ENCODE data around the gene TNRC18.
"Not testable (repeated sequence)": the region's sequence is repeated elsewhere in the genome, so short reads cannot be mapped to it uniquely, and the experiment has no call there.

TNRC18 gene

GRCh38 chr7:5379546-5379945 lies 44.1 kb downstream of the TNRC18 start:
- Histone ChIP-seq H3K27ac (ENCODE audit: low read depth, low read length) (no peak overlapping the region), H3K4me3 (ENCODE audit: low read depth in 1 of 2, low read length in 2 of 2) (no peak overlapping the region), H3K27me3 (ENCODE audit: control insufficient read depth in 1 of 2, insufficient read depth in 2 of 2, low read length in 2 of 2) (no peaks in the 10 kb centered on the region), H3K9me3 (ENCODE audit: low read length) (no peaks in the 10 kb centered on the region), H3K36me3 (ENCODE audit: insufficient read depth, low read length) (peaks cover 40% of the 10 kb centered on the region), H3K4me1 (ENCODE audit: insufficient read depth, low read length) (peaks cover 40% of the 10 kb centered on the region), H3K9ac (ENCODE audit: low read length) (no peak overlapping the region)

DNA sequence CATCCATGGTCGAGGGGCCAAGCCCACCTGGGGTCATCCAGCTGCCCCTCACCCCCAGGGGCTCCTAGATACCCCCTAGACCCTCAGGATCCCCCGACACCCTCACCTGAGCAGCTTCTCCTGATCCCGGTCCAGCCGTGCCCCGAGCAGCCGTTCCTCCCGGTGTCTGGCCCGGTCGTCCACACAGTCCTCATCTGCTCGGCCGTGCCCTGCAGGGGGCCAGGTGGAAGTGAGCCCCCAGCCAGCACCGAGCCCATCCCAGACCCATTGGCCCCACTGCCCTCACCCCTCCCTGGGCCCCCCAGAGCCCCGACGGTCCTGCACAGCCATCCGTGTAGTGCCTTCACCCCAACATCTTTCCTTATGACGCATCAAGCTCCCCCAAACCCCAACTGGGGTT lies 45.8 kb downstream of the TNRC18 start:
- peaks cover 47% of the 10 kb centered on the region for H3K36me3 ChIP-seq (ENCODE audit: insufficient read depth, low read length)

GRCh38 chr7:5377279-5377678 lies 46.4 kb downstream of the TNRC18 start:
- Histone ChIP-seq H3K9me3 (ENCODE audit: low read length) (no peaks in the 10 kb centered on the region), H3K36me3 (ENCODE audit: insufficient read depth, low read length) (peaks cover 52% of the 10 kb centered on the region), H3K9ac (ENCODE audit: low read length) (no peak overlapping the region), H3K27me3 (ENCODE audit: control insufficient read depth in 1 of 2, insufficient read depth in 2 of 2, low read length in 2 of 2) (no peaks in the 10 kb centered on the region), H3K4me1 (ENCODE audit: insufficient read depth, low read length) (peaks cover 19% of the 10 kb centered on the region), H3K4me3 (ENCODE audit: low read depth in 1 of 2, low read length in 2 of 2) (no peak overlapping the region), H3K27ac (ENCODE audit: low read depth, low read length) (no peak overlapping the region)

More for the DNA sequence above, 45.8 kb downstream of the TNRC18 start:
- H3K9ac ChIP-seq (ENCODE audit: low read length), result no peak overlapping the region
- H3K27ac ChIP-seq (ENCODE audit: low read depth, low read length), result peak overlapping the region; percentile 4
- no peaks in the 10 kb centered on the region for H3K27me3 ChIP-seq (ENCODE audit: control insufficient read depth in 1 of 2, insufficient read depth in 2 of 2, low read length in 2 of 2)
- H3K4me3 ChIP-seq (ENCODE audit: low read depth in 1 of 2, low read length in 2 of 2), result no peak overlapping the region
- H3K9me3 ChIP-seq (ENCODE audit: low read length), result no peaks in the 10 kb centered on the region
- peaks cover 24% of the 10 kb centered on the region for H3K4me1 ChIP-seq (ENCODE audit: insufficient read depth, low read length)

DNA sequence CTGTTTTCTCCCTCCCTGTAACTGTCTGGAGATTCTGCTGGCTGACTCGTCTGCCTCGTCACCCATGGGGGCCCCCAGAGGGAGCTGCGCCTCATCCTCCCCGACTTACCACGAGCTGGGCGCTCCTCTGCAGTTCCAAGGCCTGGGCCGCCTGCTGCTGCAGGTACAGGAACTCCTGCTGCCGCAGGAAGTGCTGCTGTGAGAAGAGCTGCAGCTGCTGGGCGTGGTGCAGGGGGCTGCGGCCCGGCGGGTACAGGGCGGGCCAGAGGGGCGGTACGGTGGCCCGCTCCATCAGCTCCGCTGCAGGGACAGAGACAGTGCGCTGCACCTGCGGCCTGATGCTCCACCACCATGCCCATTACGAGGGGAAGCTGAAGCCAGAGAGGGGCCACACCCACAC lies 47.7 kb downstream of the TNRC18 start:
- H3K9ac ChIP-seq (ENCODE audit: low read length), result no peak overlapping the region
- peaks cover 8% of the 10 kb centered on the region for H3K4me1 ChIP-seq (ENCODE audit: insufficient read depth, low read length)
- no peak overlapping the region for H3K4me3 ChIP-seq (ENCODE audit: low read depth in 1 of 2, low read length in 2 of 2)
- H3K27ac ChIP-seq (ENCODE audit: low read depth, low read length), result no peak overlapping the region
- no peaks in the 10 kb centered on the region for H3K9me3 ChIP-seq (ENCODE audit: low read length)
- H3K36me3 ChIP-seq (ENCODE audit: insufficient read depth, low read length), result peaks cover 52% of the 10 kb centered on the region
- H3K27me3 ChIP-seq (ENCODE audit: control insufficient read depth in 1 of 2, insufficient read depth in 2 of 2, low read length in 2 of 2), result no peaks in the 10 kb centered on the region

- H3K9ac ChIP-seq (ENCODE audit: low read length), result no peak overlapping the region
- H3K4me3 ChIP-seq (ENCODE audit: low read depth in 1 of 2, low read length in 2 of 2), result no peak overlapping the region
- no peaks in the 10 kb centered on the region for H3K9me3 ChIP-seq (ENCODE audit: low read length)
- no peaks in the 10 kb centered on the region for H3K4me1 ChIP-seq (ENCODE audit: insufficient read depth, low read length)
- H3K36me3 ChIP-seq (ENCODE audit: insufficient read depth, low read length), result peaks cover 61% of the 10 kb centered on the region
- H3K27me3 ChIP-seq (ENCODE audit: control insufficient read depth in 1 of 2, insufficient read depth in 2 of 2, low read length in 2 of 2), result no peaks in the 10 kb centered on the region
- no peak overlapping the region for H3K27ac ChIP-seq (ENCODE audit: low read depth, low read length)
These were observed 49.2 kb downstream of the TNRC18 start for GRCh38 chr7:5374464-5374863.

DNA sequence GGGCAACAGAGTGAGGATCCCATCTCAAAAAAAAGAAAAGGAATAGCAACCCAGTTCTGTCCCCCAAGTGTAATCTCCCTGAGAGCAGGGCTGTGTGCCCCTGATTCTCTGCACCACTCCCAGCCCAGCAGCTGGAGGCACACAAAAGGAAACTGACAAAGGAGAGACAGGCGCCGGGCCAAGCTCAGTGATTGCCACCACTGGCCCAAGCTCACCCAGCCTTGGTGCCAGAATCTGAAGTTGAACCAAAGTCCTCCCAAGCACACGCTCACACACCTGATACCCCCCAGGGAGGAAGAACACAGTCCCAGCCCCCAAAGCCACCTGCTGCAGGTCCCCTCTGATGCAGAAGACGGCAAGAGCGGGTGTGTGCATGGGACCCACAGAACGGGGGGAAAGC lies 50.3 kb downstream of the TNRC18 start:
- no peaks in the 10 kb centered on the region for H3K4me1 ChIP-seq (ENCODE audit: insufficient read depth, low read length)
- H3K27me3 ChIP-seq (ENCODE audit: control insufficient read depth in 1 of 2, insufficient read depth in 2 of 2, low read length in 2 of 2), result no peaks in the 10 kb centered on the region
- peaks cover 61% of the 10 kb centered on the region for H3K36me3 ChIP-seq (ENCODE audit: insufficient read depth, low read length)
- H3K27ac ChIP-seq (ENCODE audit: low read depth, low read length), result no peak overlapping the region
- H3K9ac ChIP-seq (ENCODE audit: low read length), result no peak overlapping the region
- H3K9me3 ChIP-seq (ENCODE audit: low read length), result no peaks in the 10 kb centered on the region
- H3K4me3 ChIP-seq (ENCODE audit: low read depth in 1 of 2, low read length in 2 of 2), result no peak overlapping the region

DNA sequence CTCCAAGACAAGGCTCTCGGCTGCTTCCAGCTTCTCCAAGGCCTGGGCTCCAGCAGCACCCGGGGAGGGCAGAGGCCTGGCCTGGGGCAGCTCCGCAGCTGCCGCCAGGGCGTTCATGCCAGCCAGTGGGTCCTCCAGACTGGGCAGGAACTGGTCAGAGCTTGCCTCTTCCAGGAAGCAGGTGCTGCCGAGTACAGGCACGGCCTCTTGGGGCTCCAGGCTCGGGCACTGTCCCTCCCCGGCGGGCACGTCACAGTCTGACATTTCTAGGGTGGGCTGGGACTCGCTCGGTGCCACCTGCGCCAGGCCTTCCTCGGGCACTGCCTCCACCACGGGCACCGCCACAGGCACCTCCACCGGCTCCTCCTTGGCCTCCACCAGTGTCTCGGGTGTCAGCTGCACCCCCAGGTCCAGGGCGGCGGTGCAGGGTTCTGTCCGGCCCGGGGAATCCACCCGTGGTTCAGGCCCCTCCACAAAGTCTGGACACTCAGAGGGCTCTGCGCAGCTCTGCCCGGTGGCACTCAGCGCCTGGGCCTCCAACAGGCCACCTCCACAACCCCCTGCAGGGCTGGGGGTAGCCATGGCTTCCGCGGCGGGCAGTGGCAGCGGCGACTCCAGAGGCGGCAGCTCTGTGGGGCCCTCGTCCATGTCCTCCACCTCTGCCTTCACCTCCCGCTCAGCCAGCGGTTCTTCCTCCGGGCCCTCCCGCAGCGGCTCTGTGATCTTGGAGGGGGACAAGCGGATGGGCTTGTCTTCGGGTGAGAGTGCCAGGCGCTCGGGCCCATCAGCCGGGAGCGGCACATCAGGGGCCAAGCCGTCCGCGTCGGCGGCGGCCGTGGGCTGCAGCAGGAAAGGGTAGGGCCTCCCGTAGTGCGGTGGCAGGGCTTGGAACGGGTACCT lies 52.9 kb downstream of the TNRC18 start:
- Histone ChIP-seq H3K4me3 (ENCODE audit: low read depth in 1 of 2, low read length in 2 of 2) (no peak overlapping the region), H3K27ac (ENCODE audit: low read depth, low read length) (no peak overlapping the region), H3K9me3 (ENCODE audit: low read length) (no peaks in the 10 kb centered on the region), H3K36me3 (ENCODE audit: insufficient read depth, low read length) (peaks cover 39% of the 10 kb centered on the region), H3K4me1 (ENCODE audit: insufficient read depth, low read length) (peaks cover 11% of the 10 kb centered on the region), H3K9ac (ENCODE audit: low read length) (no peak overlapping the region), H3K27me3 (ENCODE audit: control insufficient read depth in 1 of 2, insufficient read depth in 2 of 2, low read length in 2 of 2) (no peaks in the 10 kb centered on the region)

GRCh38 chr7:5367661-5368060 lies 56.0 kb downstream of the TNRC18 start:
- no peak overlapping the region for H3K27ac ChIP-seq (ENCODE audit: low read depth, low read length)
- peaks cover 23% of the 10 kb centered on the region for H3K36me3 ChIP-seq (ENCODE audit: insufficient read depth, low read length)
- H3K9ac ChIP-seq (ENCODE audit: low read length), result no peak overlapping the region
- H3K4me3 ChIP-seq (ENCODE audit: low read depth in 1 of 2, low read length in 2 of 2), result no peak overlapping the region
- H3K27me3 ChIP-seq (ENCODE audit: control insufficient read depth in 1 of 2, insufficient read depth in 2 of 2, low read length in 2 of 2), result no peaks in the 10 kb centered on the region
- peaks cover 19% of the 10 kb centered on the region for H3K4me1 ChIP-seq (ENCODE audit: insufficient read depth, low read length)
- no peaks in the 10 kb centered on the region for H3K9me3 ChIP-seq (ENCODE audit: low read length)

GRCh38 chr7:5365976-5366625 lies 57.5 kb downstream of the TNRC18 start:
- H3K4me3 ChIP-seq (ENCODE audit: low read depth in 1 of 2, low read length in 2 of 2); H3K27ac ChIP-seq (ENCODE audit: low read depth, low read length); H3K27me3 ChIP-seq (ENCODE audit: control insufficient read depth in 1 of 2, insufficient read depth in 2 of 2, low read length in 2 of 2); H3K9me3 ChIP-seq (ENCODE audit: low read length); H3K9ac ChIP-seq (ENCODE audit: low read length): not testable (repeated sequence)
- peaks cover 19% of the 10 kb centered on the region for H3K4me1 ChIP-seq (ENCODE audit: insufficient read depth, low read length)
- H3K36me3 ChIP-seq (ENCODE audit: insufficient read depth, low read length), result peaks cover 24% of the 10 kb centered on the region

DNA sequence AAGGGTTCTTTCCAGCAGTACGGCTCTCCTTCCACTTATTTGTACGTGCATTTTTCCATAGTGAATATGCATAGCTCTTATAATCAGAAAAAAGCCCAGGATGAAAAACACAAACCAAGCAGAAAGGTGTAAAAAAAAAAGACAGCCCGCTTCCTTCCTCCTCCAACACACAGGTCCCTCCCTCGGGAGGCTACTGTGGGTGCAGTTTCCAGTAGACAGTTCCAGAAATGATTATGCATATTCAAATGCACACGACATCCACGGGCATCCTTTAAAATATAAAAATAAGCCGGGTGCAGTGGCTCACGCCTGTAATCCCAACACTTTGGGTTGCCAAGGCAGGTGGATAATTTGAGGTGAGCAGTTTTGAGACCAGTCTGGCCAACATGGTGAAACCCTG lies 59.9 kb downstream of the TNRC18 start:
- Histone ChIP-seq H3K9me3 (ENCODE audit: low read length) (no peaks in the 10 kb centered on the region), H3K27ac (ENCODE audit: low read depth, low read length) (no peak overlapping the region), H3K36me3 (ENCODE audit: insufficient read depth, low read length) (peaks cover 34% of the 10 kb centered on the region)

DNA sequence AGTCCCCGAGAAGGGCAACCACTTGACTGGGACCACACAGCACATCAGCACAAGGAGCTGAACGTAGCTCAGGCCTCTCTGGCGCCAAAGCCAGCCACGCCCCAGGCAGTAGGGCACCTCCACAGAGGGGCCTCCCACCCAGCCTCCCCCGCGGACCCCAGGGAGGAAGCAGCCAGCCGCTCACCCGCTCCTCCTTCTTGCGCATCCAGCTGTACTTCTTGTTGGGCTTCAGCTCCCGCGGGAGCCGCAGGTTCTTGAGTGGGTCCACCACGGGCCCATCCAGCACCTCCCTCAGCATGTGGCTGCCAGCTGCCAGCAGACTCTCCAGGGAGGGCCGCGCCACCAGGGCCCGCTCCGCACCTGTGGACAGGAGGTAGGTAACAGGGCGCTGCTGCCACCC lies 61.2 kb downstream of the TNRC18 start:
- no peaks in the 10 kb centered on the region for H3K27me3 ChIP-seq (ENCODE audit: control insufficient read depth in 1 of 2, insufficient read depth in 2 of 2, low read length in 2 of 2)
- H3K9me3 ChIP-seq (ENCODE audit: low read length), result no peaks in the 10 kb centered on the region
- H3K4me1 ChIP-seq (ENCODE audit: insufficient read depth, low read length), result peaks cover 35% of the 10 kb centered on the region
- peaks cover 46% of the 10 kb centered on the region for H3K36me3 ChIP-seq (ENCODE audit: insufficient read depth, low read length)
- H3K4me3 ChIP-seq (ENCODE audit: low read depth in 1 of 2, low read length in 2 of 2), result no peak overlapping the region
- H3K27ac ChIP-seq (ENCODE audit: low read depth, low read length), result peak overlapping the region; percentile 2
- H3K9ac ChIP-seq (ENCODE audit: low read length), result no peak overlapping the region

More for the DNA sequence above, 59.9 kb downstream of the TNRC18 start:
- H3K4me3 ChIP-seq (ENCODE audit: low read depth in 1 of 2, low read length in 2 of 2), result no peak overlapping the region
- no peak overlapping the region for H3K9ac ChIP-seq (ENCODE audit: low read length)
- no peaks in the 10 kb centered on the region for H3K27me3 ChIP-seq (ENCODE audit: control insufficient read depth in 1 of 2, insufficient read depth in 2 of 2, low read length in 2 of 2)
- peaks cover 24% of the 10 kb centered on the region for H3K4me1 ChIP-seq (ENCODE audit: insufficient read depth, low read length)
